Thoracic aorta (tissue), 2 donors: Measurements from ENCODE around the gene CFAP43. TPM values are rescaled to one million over a fixed set of nuclear protein-coding genes. Genes with fewer than 3 reads are reported as not detected.

Experiments used
- ATAC-seq: fragments of 150-250 bp; one replicate; pipeline ENCODE4 v1.8.0; 2017; ENCODE audit warnings: low read depth; ENCODE audit not compliant: insufficient number of reproducible peaks, low FRiP score
- DNase-seq: peaks from one replicate; pipeline ENCODE4 v3.0.0-alpha.2; 2020; ENCODE audit warnings: low spot score
- H3K27ac ChIP-seq, 2 donors: fragments of 200-600 bp; sonication (generic); 1 replicate in 1 of 2; 2 replicates in 1 of 2; pipeline ENCODE4 v1.5.1; 2016; ENCODE audit warnings: mild to moderate bottlenecking in 2 of 2, moderate library complexity in 2 of 2
- H3K27me3 ChIP-seq: fragments of 200-600 bp; sonication (generic); replicated peaks from 2 replicates; pipeline ENCODE4 v1.6.0; 2016; ENCODE audit warnings: mild to moderate bottlenecking; ENCODE audit not compliant: insufficient read depth
- H3K36me3 ChIP-seq: fragments of 200-600 bp; sonication (generic); one replicate; pipeline ENCODE4 v1.5.1; 2016
- H3K4me1 ChIP-seq, 2 donors: fragments of 200-600 bp; sonication (generic); 1 replicate in 1 of 2; 2 replicates in 1 of 2; pipeline versions ENCODE4 v1.5.1 to v1.6.0; 2016; ENCODE audit warnings: low read depth in 2 of 2, mild to moderate bottlenecking in 1 of 2; ENCODE audit not compliant: control insufficient read depth in 1 of 2
- H3K4me3 ChIP-seq: fragments of 200-600 bp; sonication (generic); 2 replicates; pipeline ENCODE4 v1.5.1; 2016; ENCODE audit warnings: mild to moderate bottlenecking
- H3K9me3 ChIP-seq: fragments of 200-600 bp; sonication (generic); 2 replicates; pipeline ENCODE4 v1.5.1; 2016
- total RNA-seq, 2 donors: library from RNA; depleted of rRNA; stranded (reverse); fragments of >200 nt; gene quantifications; one replicate each; pipeline versions ENCODE4 v1.1.0 to v1.2.3, GENCODE V29; 2016
- TF ChIP-seq, protein P1 (sequence below): fragments of 200-600 bp; sonication (generic); IDR thresholded peaks from one replicate; pipeline ENCODE4 v1.5.1; 2019; ENCODE audit warnings: antibody characterized with exemption

Gene CFAP43
- total RNA-seq, 2 donors from 2014 or later, result 0.85 TPM; not detected in 1

DNA sequence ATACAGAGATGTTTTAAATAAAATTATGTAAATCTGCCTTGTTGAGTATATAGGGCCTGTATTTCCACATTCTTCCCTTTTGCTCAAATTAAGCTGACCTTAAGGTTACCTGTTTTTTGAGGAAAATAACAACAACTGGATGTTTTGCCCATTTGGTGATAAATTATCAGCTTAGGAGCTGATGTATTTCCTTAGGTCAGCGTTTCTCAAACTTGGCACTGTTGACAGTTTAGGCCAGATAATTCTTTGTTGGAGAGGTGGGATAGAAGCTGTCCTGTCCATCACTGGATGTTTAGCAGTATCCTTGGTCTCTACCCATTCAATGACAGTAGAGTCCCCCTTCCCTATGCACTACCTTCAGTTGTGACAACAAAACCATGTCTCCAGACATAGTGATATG is 44.0 kb upstream of the CFAP43 start:
- H3K4me3 ChIP-seq, result no peak overlapping the region
- no peak overlapping the region for H3K27ac ChIP-seq
- ATAC-seq (no peak), DNase-seq (no peak)
- no peaks in the 10 kb centered on the region for H3K27me3 ChIP-seq
- TF ChIP-seq, protein P1, sequence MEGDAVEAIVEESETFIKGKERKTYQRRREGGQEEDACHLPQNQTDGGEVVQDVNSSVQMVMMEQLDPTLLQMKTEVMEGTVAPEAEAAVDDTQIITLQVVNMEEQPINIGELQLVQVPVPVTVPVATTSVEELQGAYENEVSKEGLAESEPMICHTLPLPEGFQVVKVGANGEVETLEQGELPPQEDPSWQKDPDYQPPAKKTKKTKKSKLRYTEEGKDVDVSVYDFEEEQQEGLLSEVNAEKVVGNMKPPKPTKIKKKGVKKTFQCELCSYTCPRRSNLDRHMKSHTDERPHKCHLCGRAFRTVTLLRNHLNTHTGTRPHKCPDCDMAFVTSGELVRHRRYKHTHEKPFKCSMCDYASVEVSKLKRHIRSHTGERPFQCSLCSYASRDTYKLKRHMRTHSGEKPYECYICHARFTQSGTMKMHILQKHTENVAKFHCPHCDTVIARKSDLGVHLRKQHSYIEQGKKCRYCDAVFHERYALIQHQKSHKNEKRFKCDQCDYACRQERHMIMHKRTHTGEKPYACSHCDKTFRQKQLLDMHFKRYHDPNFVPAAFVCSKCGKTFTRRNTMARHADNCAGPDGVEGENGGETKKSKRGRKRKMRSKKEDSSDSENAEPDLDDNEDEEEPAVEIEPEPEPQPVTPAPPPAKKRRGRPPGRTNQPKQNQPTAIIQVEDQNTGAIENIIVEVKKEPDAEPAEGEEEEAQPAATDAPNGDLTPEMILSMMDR, result no peak
- H3K4me1 ChIP-seq, result peaks cover 0 to 7% of the 10 kb centered on the region in 2 donors
- no peaks in the 10 kb centered on the region for H3K9me3 ChIP-seq
- H3K36me3 ChIP-seq, result no peaks in the 10 kb centered on the region

- Histone ChIP-seq H3K9me3 (no peaks in the 10 kb centered on the region), H3K27me3 (no peaks in the 10 kb centered on the region), H3K4me1 (peaks cover 0 to 7% of the 10 kb centered on the region in 2 donors), H3K36me3 (no peaks in the 10 kb centered on the region), H3K27ac (no peak overlapping the region), H3K4me3 (peak overlapping the region; percentile 57)
- ATAC-seq (no peak), DNase-seq (no peak)
- TF ChIP-seq, protein P1, result peak; percentile 82
Observed at GRCh38 chr10:104274762-104275721, 42.9 kb upstream of the CFAP43 start.

DNA sequence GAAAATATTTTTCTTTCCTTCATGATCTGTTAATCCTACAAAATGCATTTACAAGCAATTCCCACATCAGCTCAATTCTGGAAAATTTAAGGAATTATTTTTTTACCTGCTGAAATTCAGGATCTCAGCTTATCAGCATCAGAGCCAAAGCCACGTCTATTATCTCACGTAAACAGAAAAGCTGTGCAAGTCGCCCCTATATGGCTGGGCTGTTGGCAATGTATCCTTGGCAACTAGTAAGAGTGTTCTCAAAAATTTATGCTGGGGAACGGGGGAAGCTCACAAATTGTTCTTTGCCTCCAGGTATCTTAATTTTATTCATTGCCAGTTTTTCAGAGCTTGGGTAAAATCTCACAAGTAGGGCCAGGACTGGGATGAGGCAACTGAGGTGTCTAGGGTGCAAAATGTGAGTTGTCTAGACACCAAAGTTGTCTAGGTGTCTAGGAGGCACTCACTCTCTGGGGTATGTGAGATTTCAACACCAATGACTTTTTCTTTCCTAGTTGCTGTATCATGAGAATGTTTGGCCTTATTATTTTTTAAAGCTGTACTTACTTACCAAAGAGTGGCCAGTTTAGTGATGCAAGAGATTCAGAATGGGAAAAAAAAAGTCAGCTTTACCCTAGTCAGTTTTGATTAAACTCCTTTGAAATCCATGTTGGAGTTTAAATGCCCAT is 41.9 kb upstream of the CFAP43 start:
- DNase-seq (no peak), ATAC-seq (no peak)
- H3K36me3 ChIP-seq, result no peaks in the 10 kb centered on the region
- TF ChIP-seq, protein P1, result no peak
- no peak overlapping the region for H3K27ac ChIP-seq
- H3K4me1 ChIP-seq, result peaks cover 0 to 11% of the 10 kb centered on the region in 2 donors
- H3K27me3 ChIP-seq, result no peaks in the 10 kb centered on the region
- peak overlapping the region; percentile 57 for H3K4me3 ChIP-seq
- no peaks in the 10 kb centered on the region for H3K9me3 ChIP-seq

GRCh38 chr10:104273286-104273685 is 41.1 kb upstream of the CFAP43 start:
- Histone ChIP-seq H3K4me1 (peaks cover under 1 to 13% of the 10 kb centered on the region in 2 donors), H3K36me3 (no peaks in the 10 kb centered on the region), H3K27ac (no peak overlapping the region), H3K27me3 (no peaks in the 10 kb centered on the region), H3K4me3 (no peak overlapping the region), H3K9me3 (no peaks in the 10 kb centered on the region)
- no peak for ATAC-seq
- DNase-seq, result no peak
- TF ChIP-seq, protein P1, result no peak
